ENCODE data around the gene PRRT1.

DNA sequence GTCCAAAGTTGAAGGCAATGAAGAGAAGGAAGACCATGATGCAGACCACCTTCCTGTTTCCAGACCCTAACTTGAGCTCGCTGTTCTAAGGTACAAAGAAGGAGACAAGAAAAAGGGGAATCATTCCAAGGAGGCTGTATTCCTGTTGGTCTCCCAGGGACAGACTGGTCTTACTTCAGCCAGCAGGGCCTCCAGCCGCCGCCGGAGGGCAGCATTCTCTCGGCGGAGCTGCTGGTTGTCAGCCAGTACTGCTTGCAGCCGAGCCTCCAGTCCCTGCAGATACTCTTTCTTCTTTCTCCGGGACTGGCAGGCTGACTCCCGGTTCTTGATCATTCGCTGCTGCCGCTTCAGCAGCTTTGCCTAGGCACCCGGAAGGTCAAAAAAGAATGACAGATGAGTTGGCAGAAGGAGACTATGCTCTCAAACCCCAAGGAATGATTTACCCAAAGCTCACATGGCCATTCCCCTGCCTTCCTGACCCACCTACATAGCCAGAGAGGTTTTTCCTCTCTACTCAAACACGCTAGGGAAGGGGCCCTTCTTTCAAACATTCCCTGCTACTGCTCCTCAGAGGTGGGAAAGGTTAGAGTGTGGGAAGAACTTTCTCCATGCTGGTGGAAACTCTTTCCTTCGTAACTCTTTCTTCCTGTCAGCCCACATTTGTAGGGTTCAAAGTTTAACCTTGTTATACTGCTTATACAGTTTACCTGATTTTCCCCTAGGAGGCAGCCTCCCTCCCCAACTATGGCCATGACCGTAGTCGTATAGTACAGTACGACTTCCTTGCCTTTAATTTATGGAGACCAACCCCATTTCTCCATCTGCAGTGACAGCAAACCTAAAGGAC, 32.7 kb downstream of the PRRT1 start:
- no peak for TF ChIP-seq EZH2 (IDR thresholded peaks at IDR 0.05; ENCODE audit: low read depth)
- TF ChIP-seq, protein P1, sequence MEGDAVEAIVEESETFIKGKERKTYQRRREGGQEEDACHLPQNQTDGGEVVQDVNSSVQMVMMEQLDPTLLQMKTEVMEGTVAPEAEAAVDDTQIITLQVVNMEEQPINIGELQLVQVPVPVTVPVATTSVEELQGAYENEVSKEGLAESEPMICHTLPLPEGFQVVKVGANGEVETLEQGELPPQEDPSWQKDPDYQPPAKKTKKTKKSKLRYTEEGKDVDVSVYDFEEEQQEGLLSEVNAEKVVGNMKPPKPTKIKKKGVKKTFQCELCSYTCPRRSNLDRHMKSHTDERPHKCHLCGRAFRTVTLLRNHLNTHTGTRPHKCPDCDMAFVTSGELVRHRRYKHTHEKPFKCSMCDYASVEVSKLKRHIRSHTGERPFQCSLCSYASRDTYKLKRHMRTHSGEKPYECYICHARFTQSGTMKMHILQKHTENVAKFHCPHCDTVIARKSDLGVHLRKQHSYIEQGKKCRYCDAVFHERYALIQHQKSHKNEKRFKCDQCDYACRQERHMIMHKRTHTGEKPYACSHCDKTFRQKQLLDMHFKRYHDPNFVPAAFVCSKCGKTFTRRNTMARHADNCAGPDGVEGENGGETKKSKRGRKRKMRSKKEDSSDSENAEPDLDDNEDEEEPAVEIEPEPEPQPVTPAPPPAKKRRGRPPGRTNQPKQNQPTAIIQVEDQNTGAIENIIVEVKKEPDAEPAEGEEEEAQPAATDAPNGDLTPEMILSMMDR (conservative IDR thresholded peaks at IDR 0.05), result peak; percentile 86

Data from PC-9 (cell line).